ENCODE results near the gene AHNAK.

AHNAK gene

DNA sequence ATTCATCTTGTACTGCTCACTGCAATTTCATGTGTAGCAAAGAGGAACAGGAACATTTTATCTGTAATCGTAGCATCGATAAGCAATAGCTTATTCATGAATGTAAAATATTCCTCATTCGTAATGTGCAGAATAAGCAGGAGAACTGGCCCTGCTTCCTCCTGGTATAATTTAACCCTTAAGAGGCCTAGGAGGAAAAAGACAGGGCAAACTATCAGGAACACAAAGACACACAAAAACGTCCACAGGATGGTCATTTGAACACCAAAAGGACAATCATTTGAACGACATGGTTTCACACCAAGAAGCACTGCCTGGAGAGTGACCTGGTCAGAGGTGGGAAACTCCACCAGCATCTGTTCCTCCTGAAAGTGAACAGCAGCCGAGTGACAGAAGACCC, 63.9 kb downstream of the AHNAK start:
- ChIA-PET POLR2A (ENCODE audit: low non-redundant PET) (no interaction called here), CTCF (no interaction called here)
- TF ChIP-seq, protein P1, sequence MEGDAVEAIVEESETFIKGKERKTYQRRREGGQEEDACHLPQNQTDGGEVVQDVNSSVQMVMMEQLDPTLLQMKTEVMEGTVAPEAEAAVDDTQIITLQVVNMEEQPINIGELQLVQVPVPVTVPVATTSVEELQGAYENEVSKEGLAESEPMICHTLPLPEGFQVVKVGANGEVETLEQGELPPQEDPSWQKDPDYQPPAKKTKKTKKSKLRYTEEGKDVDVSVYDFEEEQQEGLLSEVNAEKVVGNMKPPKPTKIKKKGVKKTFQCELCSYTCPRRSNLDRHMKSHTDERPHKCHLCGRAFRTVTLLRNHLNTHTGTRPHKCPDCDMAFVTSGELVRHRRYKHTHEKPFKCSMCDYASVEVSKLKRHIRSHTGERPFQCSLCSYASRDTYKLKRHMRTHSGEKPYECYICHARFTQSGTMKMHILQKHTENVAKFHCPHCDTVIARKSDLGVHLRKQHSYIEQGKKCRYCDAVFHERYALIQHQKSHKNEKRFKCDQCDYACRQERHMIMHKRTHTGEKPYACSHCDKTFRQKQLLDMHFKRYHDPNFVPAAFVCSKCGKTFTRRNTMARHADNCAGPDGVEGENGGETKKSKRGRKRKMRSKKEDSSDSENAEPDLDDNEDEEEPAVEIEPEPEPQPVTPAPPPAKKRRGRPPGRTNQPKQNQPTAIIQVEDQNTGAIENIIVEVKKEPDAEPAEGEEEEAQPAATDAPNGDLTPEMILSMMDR (conservative IDR thresholded peaks at IDR 0.05; ENCODE audit: low read depth): no peak
- no peak for DNase-seq (ENCODE audit: low spot score)
- H3K27ac ChIP-seq: no peak overlapping the region

DNA sequence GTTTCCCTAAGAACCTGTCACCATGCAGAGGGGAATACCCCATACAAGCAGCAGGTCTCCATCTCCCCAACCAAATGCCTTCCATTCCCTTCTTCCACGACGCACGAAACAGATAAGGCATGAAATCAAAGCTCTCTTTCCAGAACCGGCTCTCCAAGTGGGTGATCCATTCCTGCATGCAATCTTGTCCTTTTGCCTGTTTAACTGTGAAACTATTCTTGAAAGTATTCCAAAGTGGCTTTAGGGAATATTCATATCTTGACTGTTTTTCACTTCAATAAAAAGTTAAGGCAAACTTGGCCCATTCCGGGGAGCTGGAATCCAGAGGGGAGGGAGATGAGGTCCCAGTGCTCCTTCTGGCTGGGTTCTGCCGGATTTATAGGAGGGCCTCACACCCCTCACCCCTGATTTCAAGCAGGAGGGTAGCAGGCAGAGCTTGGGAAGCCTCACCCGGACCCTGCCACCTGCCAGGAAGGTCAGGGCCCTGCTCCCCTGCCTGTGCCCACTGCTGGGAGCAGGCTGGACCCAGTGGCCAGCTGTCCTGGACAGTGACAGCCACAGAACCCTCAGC, 66.9 kb downstream of the AHNAK start:
- POLR2A ChIA-PET (ENCODE audit: low non-redundant PET): no interaction called here
- TF ChIP-seq, protein P1 (conservative IDR thresholded peaks at IDR 0.05; ENCODE audit: low read depth): no peak
- CTCF ChIA-PET: no interaction called here
- DNase-seq (ENCODE audit: low spot score): no peak
- peak overlapping the region; percentile 32; the same call in 1 of the 2 replicates for H3K27ac ChIP-seq

DNA sequence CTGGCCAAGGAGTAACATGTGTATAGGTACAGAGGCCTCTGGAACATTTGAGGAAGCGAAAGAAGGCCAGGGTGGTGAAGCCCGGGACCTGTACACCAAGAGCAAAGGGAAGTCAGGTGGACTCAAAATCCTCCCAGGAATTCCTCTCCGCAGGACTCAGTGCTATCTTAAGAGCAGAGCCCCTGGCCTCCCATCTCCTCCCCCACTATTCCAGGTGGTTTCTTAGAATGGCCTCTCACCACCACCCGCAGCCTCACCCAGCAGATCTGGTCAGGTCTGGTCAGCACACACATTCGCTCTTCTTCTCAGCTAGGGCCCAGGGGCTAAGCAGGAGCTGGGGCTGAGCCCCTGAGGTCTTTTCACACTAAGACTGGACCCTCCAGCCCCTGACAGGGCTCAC, 68.7 kb downstream of the AHNAK start:
- POLR2A ChIA-PET (ENCODE audit: low non-redundant PET): no interaction called here
- TF ChIP-seq, protein P1 (conservative IDR thresholded peaks at IDR 0.05; ENCODE audit: low read depth): no peak
- no peak overlapping the region for H3K27ac ChIP-seq
- DNase-seq (ENCODE audit: low spot score): no peak
- CTCF ChIA-PET: no interaction called here

DNA sequence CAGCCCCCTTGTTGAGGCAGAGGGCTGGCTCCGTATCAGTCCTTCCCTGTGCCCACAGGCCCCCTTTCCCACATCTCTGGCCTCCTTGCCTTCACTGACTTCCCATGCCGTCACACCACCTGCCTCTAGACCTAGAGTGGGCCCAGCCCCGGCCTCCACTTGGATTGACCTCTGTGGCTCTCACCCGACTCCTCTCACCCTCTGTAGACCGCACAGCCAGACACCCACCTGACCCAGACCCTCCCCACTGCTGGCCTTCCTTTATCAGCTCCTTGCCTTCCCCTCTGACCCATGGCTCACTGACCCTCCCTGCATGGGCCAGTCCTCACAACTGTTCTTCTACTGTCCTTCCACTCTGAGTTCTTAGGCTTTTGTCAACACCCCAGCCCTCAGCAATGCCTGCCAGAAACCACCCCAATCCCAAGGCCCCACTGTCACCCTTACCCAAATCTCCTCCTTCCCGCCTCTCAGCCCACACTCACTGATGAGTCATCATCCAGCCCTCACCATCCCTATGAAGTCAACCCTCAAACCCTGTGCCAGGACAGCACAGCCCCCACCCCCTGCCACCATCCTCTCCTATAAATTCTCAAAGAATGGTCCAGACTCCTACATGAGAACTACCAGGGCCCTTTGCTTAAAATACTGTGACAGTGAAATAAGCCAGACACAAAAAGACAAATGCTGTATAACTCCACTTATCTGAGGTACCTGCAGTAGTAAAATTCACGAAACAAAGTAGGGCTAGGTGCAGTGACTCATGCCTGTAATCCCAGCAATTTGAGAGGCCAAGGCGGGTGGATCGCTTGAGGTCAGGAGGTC, 74.3 kb downstream of the AHNAK start:
- CTCF ChIA-PET: no interaction called here
- peak overlapping the region; percentile 76 for H3K27ac ChIP-seq
- POLR2A ChIA-PET (ENCODE audit: low non-redundant PET): no interaction called here

DNA sequence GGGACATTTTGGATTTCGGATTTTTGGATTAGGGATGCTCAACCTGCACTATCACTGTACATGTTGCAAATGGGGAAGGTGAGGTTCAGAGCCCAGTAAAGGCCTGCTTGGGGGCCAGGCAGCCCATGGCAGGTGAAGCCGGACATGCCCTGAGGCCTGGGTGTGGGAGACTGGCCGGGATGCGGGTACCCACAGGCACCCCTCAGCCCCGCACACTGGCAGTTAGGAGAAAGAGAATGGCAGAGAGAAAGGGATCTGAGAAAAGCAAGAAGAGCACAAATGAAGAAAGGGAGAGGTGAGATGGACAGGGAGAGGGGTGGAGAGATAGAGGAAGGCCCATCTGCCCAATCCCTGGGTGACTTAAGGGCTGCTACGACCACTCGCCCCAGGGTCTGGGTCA, 75.0 kb downstream of the AHNAK start:
- TF ChIP-seq, protein P1 (conservative IDR thresholded peaks at IDR 0.05; ENCODE audit: low read depth): no peak
- H3K27ac ChIP-seq: peak overlapping the region; percentile 76
- no peak for DNase-seq (ENCODE audit: low spot score)
- ChIA-PET POLR2A (ENCODE audit: low non-redundant PET) (no interaction called here), CTCF (no interaction called here)

More for the DNA sequence above, 74.3 kb downstream of the AHNAK start:
- DNase-seq (ENCODE audit: low spot score): peak; percentile 64
- TF ChIP-seq, protein P1 (conservative IDR thresholded peaks at IDR 0.05; ENCODE audit: low read depth): no peak

DNA sequence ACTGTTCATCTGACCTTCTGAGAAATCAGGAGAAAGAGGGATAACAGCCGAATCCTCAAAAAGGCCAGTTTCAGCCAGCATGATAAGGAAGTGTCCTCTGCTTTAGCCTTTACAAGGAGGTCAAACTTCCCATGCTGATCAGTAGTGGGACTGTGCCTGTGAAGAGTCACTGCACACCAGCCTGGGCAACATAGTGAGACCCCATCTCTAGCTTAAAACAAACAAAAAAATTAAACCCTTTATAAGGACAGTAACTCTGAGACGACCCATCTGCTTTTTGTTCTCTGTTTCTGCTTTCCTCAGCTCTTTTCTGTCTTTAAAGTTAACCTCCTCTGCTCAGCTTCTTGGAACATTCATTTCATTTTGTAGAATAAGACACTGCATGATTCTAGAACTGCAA, 78.0 kb downstream of the AHNAK start:
- TF ChIP-seq, protein P1 (conservative IDR thresholded peaks at IDR 0.05; ENCODE audit: low read depth): no peak
- no peak for DNase-seq (ENCODE audit: low spot score)
- ChIA-PET POLR2A (ENCODE audit: low non-redundant PET) (no interaction called here), CTCF (interaction anchor here (0.7 kb wide), 1 partner anchor 841 kb away, joined by 3 read pairs; no protein-coding TSS in a partner anchor)
- H3K27ac ChIP-seq: no peak overlapping the region

All from RWPE1 (cell line).